Measurements from ENCODE around the gene CD69. TPM values are rescaled to one million over a fixed set of nuclear protein-coding genes. Genes with fewer than 3 reads are reported as not detected.
"Not testable (repeated sequence)": the region's sequence is repeated elsewhere in the genome, so short reads cannot be mapped to it uniquely, and the experiment has no call there.

Gene CD69
- total RNA-seq, 1 experiment from 2014 or later = not detected

DNA sequence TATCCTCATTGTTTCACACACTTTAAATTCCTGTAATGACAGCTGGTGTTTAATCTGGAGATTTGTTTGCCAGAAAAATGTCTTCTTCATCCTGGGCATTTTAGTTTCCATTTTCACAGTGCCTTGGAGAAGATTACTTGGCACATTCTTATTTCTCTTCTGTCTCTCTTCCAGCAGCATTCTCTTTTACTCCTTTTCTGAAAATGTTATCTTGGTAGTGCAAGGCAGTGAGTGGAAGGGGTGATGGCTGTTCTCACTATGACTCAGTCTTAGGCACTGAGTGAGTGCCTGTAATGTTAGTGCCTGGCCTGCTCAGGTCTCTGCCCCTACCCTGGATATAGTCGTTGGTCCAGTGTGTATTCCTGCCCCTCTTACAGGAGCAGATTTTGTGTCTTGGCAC, 40.9 kb downstream of the CD69 start:
- BruUV-seq (replicated peaks) = no TSS peak
- no peak overlapping the region for H3K27ac Mint-ChIP-seq (ENCODE audit: unreplicated experiment)
- no peaks in the 10 kb centered on the region for H3K27me3 Mint-ChIP-seq (ENCODE audit: insufficient read depth, unreplicated experiment)
- no peak overlapping the region for H3K4me3 Mint-ChIP-seq (ENCODE audit: unreplicated experiment)
- intact Hi-C loops (cut with micrococcal nuclease; ENCODE audit: unreplicated experiment) = no loop called here
- Histone ChIP-seq H3K4me1 (peaks cover 22% of the 10 kb centered on the region), H3K27me3 (replicated peaks; ENCODE audit: control insufficient read depth, insufficient read depth, low read length) (no peaks in the 10 kb centered on the region; the same call in 1 of the 2 replicates), H3K4me3 (ENCODE audit: low read depth, low read length) (no peak overlapping the region), H3K9me3 (no peaks in the 10 kb centered on the region), H3K36me3 (ENCODE audit: control insufficient read depth, insufficient read depth, low read length) (no peaks in the 10 kb centered on the region)
- TF ChIP-seq, protein P1, sequence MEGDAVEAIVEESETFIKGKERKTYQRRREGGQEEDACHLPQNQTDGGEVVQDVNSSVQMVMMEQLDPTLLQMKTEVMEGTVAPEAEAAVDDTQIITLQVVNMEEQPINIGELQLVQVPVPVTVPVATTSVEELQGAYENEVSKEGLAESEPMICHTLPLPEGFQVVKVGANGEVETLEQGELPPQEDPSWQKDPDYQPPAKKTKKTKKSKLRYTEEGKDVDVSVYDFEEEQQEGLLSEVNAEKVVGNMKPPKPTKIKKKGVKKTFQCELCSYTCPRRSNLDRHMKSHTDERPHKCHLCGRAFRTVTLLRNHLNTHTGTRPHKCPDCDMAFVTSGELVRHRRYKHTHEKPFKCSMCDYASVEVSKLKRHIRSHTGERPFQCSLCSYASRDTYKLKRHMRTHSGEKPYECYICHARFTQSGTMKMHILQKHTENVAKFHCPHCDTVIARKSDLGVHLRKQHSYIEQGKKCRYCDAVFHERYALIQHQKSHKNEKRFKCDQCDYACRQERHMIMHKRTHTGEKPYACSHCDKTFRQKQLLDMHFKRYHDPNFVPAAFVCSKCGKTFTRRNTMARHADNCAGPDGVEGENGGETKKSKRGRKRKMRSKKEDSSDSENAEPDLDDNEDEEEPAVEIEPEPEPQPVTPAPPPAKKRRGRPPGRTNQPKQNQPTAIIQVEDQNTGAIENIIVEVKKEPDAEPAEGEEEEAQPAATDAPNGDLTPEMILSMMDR (IDR thresholded peaks at IDR 0.05; ENCODE audit: insufficient read depth in 1 of 2, low read depth in 1 of 2, low read length in 1 of 2, severe bottlenecking in 1 of 2, unreplicated experiment in 1 of 2) = no peak
- ChIA-PET CTCF (no interaction called here), POLR2A (no interaction called here)
- H3K4me1 Mint-ChIP-seq (ENCODE audit: low read depth, unreplicated experiment) = peaks cover 25% of the 10 kb centered on the region
- H3K9me3 Mint-ChIP-seq (ENCODE audit: unreplicated experiment) = no peaks in the 10 kb centered on the region
- DNase-seq = no peak
- H3K36me3 Mint-ChIP-seq (ENCODE audit: insufficient read depth, unreplicated experiment) = no peaks in the 10 kb centered on the region

DNA sequence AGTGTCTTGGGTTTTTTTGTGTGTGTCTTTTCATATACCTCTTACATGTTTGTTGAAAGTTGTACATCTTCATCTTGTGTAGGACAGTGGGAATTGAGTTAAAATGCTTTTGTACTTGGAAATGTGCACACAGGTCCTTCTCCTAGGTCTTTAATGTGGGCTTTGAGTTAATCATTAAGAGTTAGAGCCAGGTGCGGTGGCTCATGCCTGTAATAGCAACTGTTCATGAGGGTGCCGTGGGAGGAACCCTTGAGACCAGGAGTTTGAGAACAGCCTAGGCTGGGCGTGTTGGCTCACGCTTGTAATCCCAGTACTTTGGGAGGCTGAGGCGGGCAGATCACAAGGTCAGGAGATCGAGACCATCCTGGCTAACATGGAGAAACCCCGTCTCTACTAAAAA, 41.7 kb downstream of the CD69 start:
- no peaks in the 10 kb centered on the region for H3K9me3 Mint-ChIP-seq (ENCODE audit: unreplicated experiment)
- Histone ChIP-seq H3K4me1 (peaks cover 22% of the 10 kb centered on the region), H3K27me3 (replicated peaks; ENCODE audit: control insufficient read depth, insufficient read depth, low read length) (no peaks in the 10 kb centered on the region; the same call in 1 of the 2 replicates), H3K36me3 (ENCODE audit: control insufficient read depth, insufficient read depth, low read length) (no peaks in the 10 kb centered on the region), H3K4me3 (ENCODE audit: low read depth, low read length) (no peak overlapping the region), H3K9me3 (no peaks in the 10 kb centered on the region)
- H3K27me3 Mint-ChIP-seq (ENCODE audit: insufficient read depth, unreplicated experiment) = no peaks in the 10 kb centered on the region
- DNase-seq = peak; percentile 26 to 57
- TF ChIP-seq, protein P1 (IDR thresholded peaks at IDR 0.05; ENCODE audit: insufficient read depth in 1 of 2, low read depth in 1 of 2, low read length in 1 of 2, severe bottlenecking in 1 of 2, unreplicated experiment in 1 of 2) = no peak
- H3K4me3 Mint-ChIP-seq (ENCODE audit: unreplicated experiment) = no peak overlapping the region
- peaks cover 25% of the 10 kb centered on the region for H3K4me1 Mint-ChIP-seq (ENCODE audit: low read depth, unreplicated experiment)
- BruUV-seq (replicated peaks) = no TSS peak
- H3K36me3 Mint-ChIP-seq (ENCODE audit: insufficient read depth, unreplicated experiment) = no peaks in the 10 kb centered on the region
- no peak overlapping the region for H3K27ac Mint-ChIP-seq (ENCODE audit: unreplicated experiment)
- intact Hi-C loops (cut with micrococcal nuclease; ENCODE audit: unreplicated experiment) = no loop called here
- ChIA-PET POLR2A (no interaction called here), CTCF (no interaction called here)

DNA sequence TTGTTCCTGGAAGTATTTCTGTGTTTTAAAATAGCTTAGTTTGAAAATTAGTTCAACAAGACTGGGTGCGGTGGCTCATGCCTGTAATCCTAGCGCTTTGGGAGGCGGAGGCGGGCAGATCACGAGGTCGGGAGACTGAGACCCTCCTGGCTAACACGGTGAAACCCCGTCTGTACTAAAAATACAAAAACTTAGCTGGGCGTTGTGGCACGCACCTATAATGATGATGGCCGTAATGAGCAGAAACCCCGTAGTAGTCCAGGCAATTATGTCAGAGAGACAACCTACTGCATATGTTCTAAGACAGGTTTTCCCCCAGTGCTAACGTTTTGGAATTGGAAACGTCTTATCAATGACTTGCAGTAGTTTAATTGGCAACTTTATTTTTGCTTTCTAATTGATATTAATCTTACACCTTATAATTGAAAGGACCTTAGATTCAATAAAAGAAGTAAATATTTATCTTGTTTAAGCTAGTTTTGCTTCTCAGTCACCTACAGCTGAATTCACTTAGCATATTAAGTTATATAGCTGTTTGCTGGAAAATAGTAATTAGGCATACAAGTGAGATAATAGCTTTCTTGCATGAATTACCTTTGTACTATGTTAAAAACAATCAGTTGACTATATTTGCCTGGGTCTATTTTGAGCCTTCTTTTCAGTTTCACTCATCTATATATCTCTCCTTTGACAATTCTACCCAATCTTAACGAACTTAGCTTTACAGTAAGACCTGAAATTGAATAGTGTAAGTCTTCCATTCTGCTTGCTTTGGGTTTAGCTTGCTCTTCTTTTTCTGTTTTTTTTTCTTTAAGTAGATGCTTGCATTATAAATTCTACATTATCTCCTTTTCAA, 43.4 kb downstream of the CD69 start:
- Histone ChIP-seq H3K36me3 (ENCODE audit: control insufficient read depth, insufficient read depth, low read length) (no peaks in the 10 kb centered on the region), H3K4me1 (peaks cover 22% of the 10 kb centered on the region), H3K4me3 (ENCODE audit: low read depth, low read length) (no peak overlapping the region), H3K9me3 (no peaks in the 10 kb centered on the region), H3K27me3 (replicated peaks; ENCODE audit: control insufficient read depth, insufficient read depth, low read length) (no peaks in the 10 kb centered on the region)
- no TSS peak for BruUV-seq (replicated peaks)
- no peaks in the 10 kb centered on the region for H3K9me3 Mint-ChIP-seq (ENCODE audit: unreplicated experiment)
- no peak for DNase-seq
- H3K4me1 Mint-ChIP-seq (ENCODE audit: low read depth, unreplicated experiment) = peaks cover 17% of the 10 kb centered on the region
- POLR2A ChIA-PET = interaction anchor here (0.6 kb wide), 1 partner anchor 62 kb away, joined by 3 read pairs; no protein-coding TSS in a partner anchor
- intact Hi-C loops (cut with micrococcal nuclease; ENCODE audit: unreplicated experiment) = no loop called here
- no peak overlapping the region for H3K4me3 Mint-ChIP-seq (ENCODE audit: unreplicated experiment)
- H3K27me3 Mint-ChIP-seq (ENCODE audit: insufficient read depth, unreplicated experiment) = no peaks in the 10 kb centered on the region
- CTCF ChIA-PET = no interaction called here
- no peak overlapping the region for H3K27ac Mint-ChIP-seq (ENCODE audit: unreplicated experiment)
- no peaks in the 10 kb centered on the region for H3K36me3 Mint-ChIP-seq (ENCODE audit: insufficient read depth, unreplicated experiment)
- TF ChIP-seq, protein P1 (IDR thresholded peaks at IDR 0.05; ENCODE audit: insufficient read depth in 1 of 2, low read depth in 1 of 2, low read length in 1 of 2, severe bottlenecking in 1 of 2, unreplicated experiment in 1 of 2) = no peak

DNA sequence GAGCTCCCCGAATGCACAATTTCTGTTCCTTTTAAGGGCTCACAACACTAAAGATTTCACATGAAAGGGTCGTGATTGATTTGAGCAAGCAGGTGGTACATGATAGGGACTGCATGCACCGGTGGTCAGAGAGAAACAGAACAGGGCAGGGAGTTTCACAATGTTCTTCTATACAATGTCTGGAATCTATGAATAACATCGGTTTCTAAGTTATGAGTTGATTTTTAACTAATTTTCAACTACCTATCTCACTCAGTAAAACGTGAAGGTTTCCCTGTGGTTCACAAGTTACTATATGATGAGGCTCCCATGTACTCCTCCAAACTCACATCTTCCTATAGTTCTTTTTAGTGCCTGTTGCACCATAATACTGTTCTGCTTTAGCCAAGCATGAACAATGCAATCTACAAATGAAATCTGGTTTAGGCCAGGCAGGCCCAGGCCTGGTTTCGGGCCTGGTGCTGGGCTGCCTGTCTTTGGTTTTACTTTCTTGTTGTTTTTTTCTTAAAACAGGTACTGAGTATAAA, 47.6 kb downstream of the CD69 start:
- H3K27me3 ChIP-seq (replicated peaks; ENCODE audit: control insufficient read depth, insufficient read depth, low read length); H3K4me1 Mint-ChIP-seq (ENCODE audit: low read depth, unreplicated experiment); intact Hi-C loops (cut with micrococcal nuclease; ENCODE audit: unreplicated experiment); H3K27ac Mint-ChIP-seq (ENCODE audit: unreplicated experiment); H3K9me3 Mint-ChIP-seq (ENCODE audit: unreplicated experiment); H3K36me3 ChIP-seq (ENCODE audit: control insufficient read depth, insufficient read depth, low read length); H3K27me3 Mint-ChIP-seq (ENCODE audit: insufficient read depth, unreplicated experiment); H3K4me1 ChIP-seq; POLR2A ChIA-PET; DNase-seq; H3K4me3 Mint-ChIP-seq (ENCODE audit: unreplicated experiment); CTCF ChIA-PET; H3K9me3 ChIP-seq; H3K4me3 ChIP-seq (ENCODE audit: low read depth, low read length); BruUV-seq (replicated peaks); H3K36me3 Mint-ChIP-seq (ENCODE audit: insufficient read depth, unreplicated experiment): not testable (repeated sequence)

Measured in Caco-2 (cell line).